Fibroblast of the conjunctiva (primary cell): ENCODE data around the gene LTC4S.

ENCODE experiments used
- DNase-seq: peaks from one replicate; pipeline ENCODE4 v3.0.0-alpha.2; 2010; ENCODE audit warnings: low read depth

LTC4S gene

GRCh38 chr5:179812135-179812825 lies 18.5 kb downstream of the LTC4S start:
- DNase-seq, result no peak

- DNase-seq, result no peak
Measured at GRCh38 chr5:179812997-179813607, 19.3 kb downstream of the LTC4S start.

GRCh38 chr5:179814090-179814489 lies 20.3 kb downstream of the LTC4S start:
- DNase-seq, result no peak

GRCh38 chr5:179815491-179816249 lies 21.9 kb downstream of the LTC4S start:
- DNase-seq, result no peak

- no peak for DNase-seq
Measured at GRCh38 chr5:179816401-179816795, 22.6 kb downstream of the LTC4S start.

- no peak for DNase-seq
Measured at GRCh38 chr5:179816796-179817469, 23.1 kb downstream of the LTC4S start.

GRCh38 chr5:179817470-179817840 lies 23.7 kb downstream of the LTC4S start:
- DNase-seq, result no peak

- no peak for DNase-seq
Measured at GRCh38 chr5:179817890-179818745, 24.3 kb downstream of the LTC4S start.

- peak; percentile 93 for DNase-seq
Measured at GRCh38 chr5:179818746-179819295, 25.0 kb downstream of the LTC4S start.

GRCh38 chr5:179819296-179820126 lies 25.7 kb downstream of the LTC4S start:
- DNase-seq, result no peak

- no peak for DNase-seq
Measured at GRCh38 chr5:179820127-179820482, 26.3 kb downstream of the LTC4S start.

- peak; percentile 49 for DNase-seq
Measured at GRCh38 chr5:179820483-179821297, 26.9 kb downstream of the LTC4S start, which contains the start of gene SQSTM1. SQSTM1 (plus strand) TSS chr5:179820905; CDS start chr5:179820937, 32 bp downstream.

GRCh38 chr5:179821298-179822058 lies 27.7 kb downstream of the LTC4S start:
- peak; percentile 97 for DNase-seq

- no peak for DNase-seq
Measured at GRCh38 chr5:179822059-179822432, 28.3 kb downstream of the LTC4S start.

- DNase-seq, result no peak
Measured at GRCh38 chr5:179822444-179822990, 28.7 kb downstream of the LTC4S start.

- DNase-seq, result no peak
Measured at GRCh38 chr5:179823937-179824744, 30.4 kb downstream of the LTC4S start.

GRCh38 chr5:179824745-179825112 lies 30.9 kb downstream of the LTC4S start:
- no peak for DNase-seq
